Ovary (tissue), 9 donors: Measurements from ENCODE around the gene FOXP3. TPM values are rescaled to one million over a fixed set of nuclear protein-coding genes. Genes with fewer than 3 reads are reported as not detected.

Experiments used
- DNase-seq, 5 donors: peaks; one replicate each; pipeline ENCODE4 v3.0.0-alpha.2; 2019 to 2020
- H3K27ac ChIP-seq, 2 donors: fragments of 200-600 bp; one replicate each; pipeline versions ENCODE4 v1.5.1 to v1.8.0; 2019 to 2022
- H3K27me3 ChIP-seq: fragments of 200-600 bp; one replicate; pipeline ENCODE4 v1.8.0; 2022
- H3K36me3 ChIP-seq: fragments of 200-600 bp; sonication (generic); one replicate; pipeline ENCODE4 v1.5.1; 2019
- H3K4me1 ChIP-seq: one replicate; pipeline ENCODE4 v1.8.1; 2013; ENCODE audit warnings: mild to moderate bottlenecking, moderate library complexity; ENCODE audit not compliant: insufficient read depth
- H3K4me3 ChIP-seq: fragments of 200-600 bp; sonication (generic); one replicate; pipeline ENCODE4 v1.5.1; 2017
- H3K9me3 ChIP-seq, 2 donors: fragments of 200-600 bp in 1 of 2; sonication (generic) in 1 of 2; one replicate each; pipeline versions ENCODE4 v1.5.1 to v1.8.1; 2013 to 2019; ENCODE audit warnings: mild to moderate bottlenecking in 1 of 2, moderate library complexity in 1 of 2
- EP300 ChIP-seq: sonication (generic); formaldehyde crosslinking; IDR thresholded peaks from one replicate; pipeline ENCODE4 v1.6.1; 2017; ENCODE audit warnings: antibody characterized with exemption
- POLR2A ChIP-seq: fragments of 450-650 bp; IDR thresholded peaks from one replicate; pipeline ENCODE4 v1.6.1; 2017; ENCODE audit warnings: antibody characterized with exemption, mild to moderate bottlenecking, moderate library complexity
- WGBS, 3 donors: extraction: QIAGEN DNeasy Blood & Tissue Kit in 1 of 3; methylation state at CpG; one replicate each; pipeline versions ENCODE4 v1.1.5 to v1.1.7; 2013 to 2017; 5-methylcytosine and 5-hydroxymethylcytosine counted together
- intact Hi-C, 4 donors: fragments of 100-400 bp; cut with DNase I; formaldehyde crosslinking; loops; one replicate each; pipeline versions ENCODE4 v1.11.0 to v1.15.1; 2022 to 2023
- polyA plus RNA-seq, 2 donors: library from polyadenylated mRNA; stranded (reverse); fragments of 200-250 nt in 1 of 2; fragments of 350-450 nt in 1 of 2; fragmentation: Illumina TruSeq in 1 of 2; extraction: RNeasy Lipid Tissue Mini Kit (QIAGEN cat#74804) in 1 of 2; gene quantifications; one replicate each; pipeline ENCODE4 v1.2.3, GENCODE V29; 2013 to 2014
- total RNA-seq, 7 donors: library from RNA; depleted of rRNA in 2 of 7; stranded (reverse); fragments of >200 nt in 2 of 7; fragmentation: NEBNext Ultra II Directional in 3 of 7; extraction: Animal tissue kit (Norgen Biotek cat#: 25700) in 3 of 7; gene quantifications; one replicate each; pipeline versions ENCODE4 v1.1.0 to v1.2.4, GENCODE V29; 2016 to 2023
- TF ChIP-seq, protein P1 (sequence below), 3 donors: fragments of 450-650 bp in 2 of 3; fragments of 200-600 bp in 1 of 3; IDR thresholded peaks; one replicate each; pipeline versions ENCODE4 v1.5.1 to v1.8.0; 2016 to 2022; ENCODE audit warnings: antibody characterized with exemption in 3 of 3, mild to moderate bottlenecking in 1 of 3
- donor health status: DM: no; HTN: no; CAD: no; lungs with moderate emphysema.
- donor health status: DM: no; HTN: no; CAD: no.
- donor health status: Bipolar disorder and iron deficiency.
- donor health status: DM: yes; HTN: yes; CAD: no.
- donor health status: DM: no; HTN: no; CAD: no.
- donor health status: DM: yes; HTN: yes; CAD: no.

The FOXP3 gene
- total and polyA plus RNA-seq, 9 donors, result 0.10 to 0.60 (median 0.27) TPM; not detected in 3

DNA sequence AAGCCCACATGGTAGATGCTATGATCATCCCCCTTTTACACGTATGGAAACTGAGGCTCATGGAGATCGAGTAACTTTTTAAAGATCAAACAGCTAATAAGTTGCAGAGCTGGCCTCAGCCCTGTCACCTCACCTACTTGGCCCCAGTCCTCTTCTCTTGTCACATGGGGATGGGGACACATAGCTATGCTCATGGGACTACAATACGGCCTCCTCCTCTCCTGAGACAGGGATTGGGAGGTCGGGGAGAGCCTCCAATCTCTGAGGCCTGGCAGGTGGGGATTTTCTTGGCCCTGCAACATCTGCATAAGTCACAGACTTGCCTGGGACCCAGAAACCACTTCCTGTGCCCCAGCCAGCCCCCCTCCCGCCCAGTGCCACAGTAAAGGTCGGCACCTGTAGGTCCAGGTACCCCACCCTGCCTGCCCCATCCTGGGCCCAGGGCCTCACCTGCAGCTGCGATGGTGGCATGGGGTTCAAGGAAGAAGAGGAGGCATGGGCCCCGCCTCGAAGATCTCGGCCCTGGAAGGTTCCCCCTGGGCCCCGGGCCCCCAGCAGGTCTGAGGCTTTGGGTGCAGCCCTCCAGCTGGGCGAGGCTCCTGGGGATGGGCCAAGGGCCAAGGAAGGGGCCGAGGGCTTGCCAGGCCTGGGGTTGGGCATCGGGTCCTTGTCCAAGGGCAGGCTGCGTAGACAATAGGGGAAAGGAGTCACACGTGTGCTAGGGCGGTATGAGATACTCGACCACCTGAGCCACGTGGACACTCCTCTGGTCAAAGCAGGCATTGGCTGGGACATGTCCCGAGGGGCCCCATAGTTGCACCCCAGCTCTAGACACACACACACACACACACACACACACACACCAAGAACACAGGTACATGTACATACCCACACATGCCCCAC, 6.4 kb downstream of the FOXP3 start:
- H3K27me3 ChIP-seq, result no peaks in the 10 kb centered on the region
- WGBS, 3 donors, result 70 to 78% (median 77%) methylated on average over 19 to 20 of the region's 20 CpGs
- H3K36me3 ChIP-seq, result no peaks in the 10 kb centered on the region
- intact Hi-C loops, result no loop called here
- H3K9me3 ChIP-seq, result no peaks in the 10 kb centered on the region
- no peak overlapping the region for H3K4me3 ChIP-seq
- DNase-seq, result no peak
- TF ChIP-seq, protein P1, sequence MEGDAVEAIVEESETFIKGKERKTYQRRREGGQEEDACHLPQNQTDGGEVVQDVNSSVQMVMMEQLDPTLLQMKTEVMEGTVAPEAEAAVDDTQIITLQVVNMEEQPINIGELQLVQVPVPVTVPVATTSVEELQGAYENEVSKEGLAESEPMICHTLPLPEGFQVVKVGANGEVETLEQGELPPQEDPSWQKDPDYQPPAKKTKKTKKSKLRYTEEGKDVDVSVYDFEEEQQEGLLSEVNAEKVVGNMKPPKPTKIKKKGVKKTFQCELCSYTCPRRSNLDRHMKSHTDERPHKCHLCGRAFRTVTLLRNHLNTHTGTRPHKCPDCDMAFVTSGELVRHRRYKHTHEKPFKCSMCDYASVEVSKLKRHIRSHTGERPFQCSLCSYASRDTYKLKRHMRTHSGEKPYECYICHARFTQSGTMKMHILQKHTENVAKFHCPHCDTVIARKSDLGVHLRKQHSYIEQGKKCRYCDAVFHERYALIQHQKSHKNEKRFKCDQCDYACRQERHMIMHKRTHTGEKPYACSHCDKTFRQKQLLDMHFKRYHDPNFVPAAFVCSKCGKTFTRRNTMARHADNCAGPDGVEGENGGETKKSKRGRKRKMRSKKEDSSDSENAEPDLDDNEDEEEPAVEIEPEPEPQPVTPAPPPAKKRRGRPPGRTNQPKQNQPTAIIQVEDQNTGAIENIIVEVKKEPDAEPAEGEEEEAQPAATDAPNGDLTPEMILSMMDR (IDR thresholded peaks at IDR 0.05), result no peak
- TF ChIP-seq EP300, result no peak
- TF ChIP-seq POLR2A, result no peak
- no peak overlapping the region for H3K27ac ChIP-seq
- H3K4me1 ChIP-seq, result no peaks in the 10 kb centered on the region

DNA sequence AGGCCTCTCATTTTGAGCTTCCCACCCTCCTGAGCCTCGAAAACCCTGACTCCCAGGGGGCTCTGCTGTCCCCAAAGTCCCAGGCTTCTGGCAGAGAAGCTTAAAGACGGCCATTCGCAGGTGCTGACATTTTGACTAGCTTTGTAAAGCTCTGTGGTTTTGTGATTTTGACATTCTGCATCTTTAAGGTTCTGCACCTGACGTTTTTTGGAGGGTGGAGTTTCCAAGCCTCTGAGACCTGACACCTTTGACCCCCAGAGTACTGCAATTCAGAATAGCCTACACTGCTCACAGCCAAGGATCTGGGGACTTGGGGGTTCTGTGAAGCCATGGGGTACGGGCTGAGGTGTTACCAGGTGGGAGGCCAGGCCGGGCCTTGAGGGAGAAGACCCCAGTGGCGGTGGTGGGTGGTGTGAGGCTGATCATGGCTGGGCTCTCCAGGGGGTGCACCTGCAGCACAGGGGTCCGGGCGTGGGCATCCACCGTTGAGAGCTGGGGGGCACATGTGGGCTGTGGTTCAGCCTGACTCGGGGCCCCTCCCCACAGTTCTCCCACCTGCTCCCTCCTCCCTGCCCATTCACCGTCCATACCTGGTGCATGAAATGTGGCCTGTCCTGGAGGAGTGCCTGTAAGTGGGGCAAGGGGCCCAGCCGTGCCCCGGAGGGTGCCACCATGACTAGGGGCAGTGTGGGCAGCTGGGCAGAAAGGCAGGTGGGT, 7.3 kb downstream of the FOXP3 start:
- WGBS, 3 donors, result 73 to 81% (median 80%) methylated on average over 14 of the region's 14 CpGs

DNA sequence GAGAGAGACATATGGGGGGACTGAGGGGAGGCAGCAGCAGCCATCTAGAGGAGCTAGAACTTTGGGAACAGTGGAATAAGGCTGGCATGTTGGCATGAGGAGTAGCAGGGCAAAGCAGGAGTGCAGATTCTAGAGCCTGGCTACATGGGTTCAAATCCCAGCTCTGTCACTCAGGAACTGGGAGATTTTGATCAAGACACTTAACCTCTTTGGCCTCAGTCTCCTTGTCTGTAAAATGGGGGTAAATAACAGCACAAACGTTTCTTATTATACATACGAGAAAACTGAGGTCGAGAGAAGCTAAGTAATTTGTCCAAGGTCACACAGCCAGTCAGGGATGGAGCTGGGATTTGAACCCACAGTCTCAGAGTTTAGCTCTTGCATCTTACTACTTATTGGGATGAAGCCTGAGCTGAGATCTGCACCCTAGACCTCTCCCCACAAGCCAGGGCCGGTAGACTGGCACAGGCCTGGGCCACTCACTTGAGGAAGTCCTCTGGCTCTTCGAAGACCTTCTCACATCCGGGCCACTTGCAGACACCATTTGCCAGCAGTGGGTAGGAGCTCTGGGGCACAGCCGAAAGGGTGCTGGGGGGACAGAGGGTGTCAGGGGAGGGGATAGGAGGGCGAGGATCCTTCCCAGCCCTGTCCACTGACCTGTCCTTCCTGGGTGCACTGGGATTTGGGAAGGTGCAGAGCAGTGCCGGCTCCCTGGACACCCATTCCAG, 8.1 kb downstream of the FOXP3 start:
- 67 to 74% (median 71%) methylated on average over 9 of the region's 9 CpGs for WGBS, 3 donors
- H3K4me1 ChIP-seq, result no peaks in the 10 kb centered on the region

More for the DNA sequence above, 7.3 kb downstream of the FOXP3 start:
- Histone ChIP-seq H3K4me3 (no peak overlapping the region), H3K27me3 (no peaks in the 10 kb centered on the region), H3K36me3 (no peaks in the 10 kb centered on the region), H3K27ac (no peak overlapping the region), H3K9me3 (no peaks in the 10 kb centered on the region), H3K4me1 (no peaks in the 10 kb centered on the region)
- intact Hi-C loops, result no loop called here
- DNase-seq, result no peak
- TF ChIP-seq POLR2A (no peak), EP300 (no peak)
- TF ChIP-seq, protein P1 (IDR thresholded peaks at IDR 0.05), result no peak

DNA sequence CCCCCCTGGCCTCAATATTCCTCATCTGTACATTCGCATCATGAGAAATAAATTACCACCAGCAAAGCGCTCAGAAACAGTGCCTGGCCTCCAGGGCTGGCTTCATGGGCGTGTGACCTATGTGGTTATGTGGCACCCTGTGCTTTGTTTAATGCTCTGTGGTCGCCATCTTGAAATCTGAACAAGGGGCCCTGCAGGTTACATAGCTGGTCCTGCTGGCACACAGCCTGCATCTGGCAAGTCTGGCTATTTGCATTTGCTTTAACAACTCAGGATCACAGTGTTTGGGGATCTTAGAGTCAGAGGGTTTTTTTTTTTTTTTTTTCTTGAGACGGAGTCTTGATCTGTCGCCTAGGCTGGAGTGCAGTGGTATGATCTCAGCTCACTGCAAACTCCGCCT, 9.9 kb downstream of the FOXP3 start:
- no peak for DNase-seq
- H3K4me3 ChIP-seq, result no peak overlapping the region
- H3K27me3 ChIP-seq, result no peaks in the 10 kb centered on the region
- 81 to 84% (median 83%) methylated on average over 7 of the region's 7 CpGs for WGBS, 3 donors
- no peaks in the 10 kb centered on the region for H3K9me3 ChIP-seq
- TF ChIP-seq, protein P1 (IDR thresholded peaks at IDR 0.05), result no peak
- no peak for TF ChIP-seq EP300
- no peak for TF ChIP-seq POLR2A
- H3K4me1 ChIP-seq, result no peaks in the 10 kb centered on the region
- no peak overlapping the region for H3K27ac ChIP-seq
- intact Hi-C loops, result no loop called here
- no peaks in the 10 kb centered on the region for H3K36me3 ChIP-seq

More for the DNA sequence above, 8.1 kb downstream of the FOXP3 start:
- intact Hi-C loops, result no loop called here
- Histone ChIP-seq H3K9me3 (no peaks in the 10 kb centered on the region), H3K27ac (no peak overlapping the region), H3K4me3 (no peak overlapping the region), H3K27me3 (no peaks in the 10 kb centered on the region), H3K36me3 (no peaks in the 10 kb centered on the region)
- TF ChIP-seq, protein P1 (IDR thresholded peaks at IDR 0.05), result no peak
- no peak for DNase-seq
